ENCODE results near the gene TBC1D14.
"Not testable (repeated sequence)": the region's sequence is repeated elsewhere in the genome, so short reads cannot be mapped to it uniquely, and the experiment has no call there.

The TBC1D14 gene

DNA sequence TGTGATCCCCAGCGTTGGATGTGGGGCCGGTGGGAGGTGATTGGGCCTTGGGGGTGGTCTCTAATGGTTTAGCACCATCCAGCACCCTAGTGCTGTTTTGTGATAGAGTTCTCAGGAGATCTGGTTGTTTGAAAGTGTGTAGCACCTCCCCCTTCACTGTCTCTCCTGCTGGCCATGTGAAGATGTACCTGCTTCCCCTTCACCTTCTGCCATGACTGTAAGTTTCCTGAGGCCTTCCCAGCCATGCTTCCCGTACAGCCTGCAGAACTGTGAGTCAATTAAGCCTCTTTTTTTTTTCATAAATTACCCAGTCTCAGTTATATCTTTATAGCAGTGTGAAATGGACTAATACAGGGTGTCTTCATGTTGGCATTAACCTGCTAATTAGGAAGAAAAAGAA lies 19.3 kb upstream of the TBC1D14 start:
- peaks cover 19 to 20% of the 10 kb centered on the region in 2 donors for H3K4me1 ChIP-seq (ENCODE audit: control insufficient read depth in 2 of 2, insufficient read depth in 2 of 2, low read length in 2 of 2)
- no peaks in the 10 kb centered on the region for H3K27me3 ChIP-seq (ENCODE audit: control insufficient read depth in 2 of 2, insufficient read depth in 2 of 2, low read length in 2 of 2)
- H3K4me3 ChIP-seq (ENCODE audit: low read length in 2 of 2), result no peak overlapping the region
- no peak overlapping the region for H3K9ac ChIP-seq (ENCODE audit: low read depth in 1 of 2, low read length in 2 of 2)
- no peak overlapping the region for H3K27ac ChIP-seq (ENCODE audit: low read depth in 2 of 2, low read length in 2 of 2)
- no peaks in the 10 kb centered on the region for H3K9me3 ChIP-seq (ENCODE audit: control insufficient read depth in 2 of 2, low read length in 2 of 2)
- H3K36me3 ChIP-seq (ENCODE audit: control insufficient read depth in 2 of 2, insufficient read depth in 2 of 2, low read length in 2 of 2), result no peaks in the 10 kb centered on the region

GRCh38 chr4:6890971-6891370 lies 18.7 kb upstream of the TBC1D14 start:
- H3K9ac ChIP-seq (ENCODE audit: low read depth in 1 of 2, low read length in 2 of 2); H3K4me3 ChIP-seq (ENCODE audit: low read length in 2 of 2); H3K27ac ChIP-seq (ENCODE audit: low read depth in 2 of 2, low read length in 2 of 2); H3K36me3 ChIP-seq (ENCODE audit: control insufficient read depth in 2 of 2, insufficient read depth in 2 of 2, low read length in 2 of 2); H3K9me3 ChIP-seq (ENCODE audit: control insufficient read depth in 2 of 2, low read length in 2 of 2); H3K27me3 ChIP-seq (ENCODE audit: control insufficient read depth in 2 of 2, insufficient read depth in 2 of 2, low read length in 2 of 2): not testable (repeated sequence)
- H3K4me1 ChIP-seq (ENCODE audit: control insufficient read depth in 2 of 2, insufficient read depth in 2 of 2, low read length in 2 of 2), result peaks cover 19 to 20% of the 10 kb centered on the region in 2 donors

DNA sequence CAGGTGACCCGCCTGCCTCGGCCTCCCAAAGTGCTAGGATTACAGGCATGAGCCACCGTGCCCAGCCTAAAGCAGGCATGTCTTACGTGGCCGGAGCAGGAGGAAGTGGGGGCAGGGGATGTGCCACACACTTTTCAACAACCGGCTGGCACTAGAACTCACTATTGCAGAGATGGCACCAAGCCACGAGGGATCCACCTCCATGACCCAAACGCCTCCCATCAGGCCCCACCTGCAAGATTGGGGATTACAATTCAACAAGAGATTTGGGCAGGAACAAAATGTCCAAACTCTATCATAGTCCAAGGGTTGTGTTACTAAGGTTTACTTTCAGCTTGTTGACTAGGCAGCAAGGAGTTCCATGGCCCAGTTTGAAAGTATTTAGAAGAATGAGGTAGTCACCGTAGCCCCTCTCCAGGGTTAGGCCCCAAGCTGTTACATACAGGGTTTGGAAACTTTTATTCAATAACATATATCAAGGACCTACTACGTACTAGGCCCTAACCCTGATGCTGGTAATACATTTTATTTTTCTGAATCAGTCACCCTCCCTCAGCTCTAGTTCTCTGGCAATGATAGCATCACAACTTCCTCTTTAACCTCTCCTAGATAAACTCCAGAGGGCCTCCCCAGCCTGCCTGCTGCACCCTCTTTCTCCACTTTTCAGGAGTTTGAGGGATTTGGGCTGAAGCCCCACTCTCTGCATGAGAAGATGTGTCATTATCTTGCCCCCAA lies 18.0 kb upstream of the TBC1D14 start:
- H3K27ac ChIP-seq (ENCODE audit: low read depth in 2 of 2, low read length in 2 of 2), result peak overlapping the region; percentile 38 to 52
- peak overlapping the region in 1 of 2 donors; percentile 42 for H3K4me3 ChIP-seq (ENCODE audit: low read length in 2 of 2)

GRCh38 chr4:6892190-6892908 lies 17.3 kb upstream of the TBC1D14 start:
- H3K4me3 ChIP-seq (ENCODE audit: low read length in 2 of 2), result peak overlapping the region; percentile 42 to 44
- H3K9ac ChIP-seq (ENCODE audit: low read depth in 1 of 2, low read length in 2 of 2), result peak overlapping the region; percentile 32 to 42
- H3K27ac ChIP-seq (ENCODE audit: low read depth in 2 of 2, low read length in 2 of 2), result peak overlapping the region; percentile 52 to 80
- no peaks in the 10 kb centered on the region for H3K36me3 ChIP-seq (ENCODE audit: control insufficient read depth in 2 of 2, insufficient read depth in 2 of 2, low read length in 2 of 2)
- H3K27me3 ChIP-seq (ENCODE audit: control insufficient read depth in 2 of 2, insufficient read depth in 2 of 2, low read length in 2 of 2), result no peaks in the 10 kb centered on the region
- H3K4me1 ChIP-seq (ENCODE audit: control insufficient read depth in 2 of 2, insufficient read depth in 2 of 2, low read length in 2 of 2), result peaks cover 19 to 20% of the 10 kb centered on the region in 2 donors
- no peaks in the 10 kb centered on the region for H3K9me3 ChIP-seq (ENCODE audit: control insufficient read depth in 2 of 2, low read length in 2 of 2)

More for the DNA sequence above, 18.0 kb upstream of the TBC1D14 start:
- Histone ChIP-seq H3K9me3 (ENCODE audit: control insufficient read depth in 2 of 2, low read length in 2 of 2) (no peaks in the 10 kb centered on the region), H3K27me3 (ENCODE audit: control insufficient read depth in 2 of 2, insufficient read depth in 2 of 2, low read length in 2 of 2) (no peaks in the 10 kb centered on the region), H3K4me1 (ENCODE audit: control insufficient read depth in 2 of 2, insufficient read depth in 2 of 2, low read length in 2 of 2) (peaks cover 19 to 20% of the 10 kb centered on the region in 2 donors), H3K36me3 (ENCODE audit: control insufficient read depth in 2 of 2, insufficient read depth in 2 of 2, low read length in 2 of 2) (no peaks in the 10 kb centered on the region), H3K9ac (ENCODE audit: low read depth in 1 of 2, low read length in 2 of 2) (peak overlapping the region; percentile 12 to 32)

DNA sequence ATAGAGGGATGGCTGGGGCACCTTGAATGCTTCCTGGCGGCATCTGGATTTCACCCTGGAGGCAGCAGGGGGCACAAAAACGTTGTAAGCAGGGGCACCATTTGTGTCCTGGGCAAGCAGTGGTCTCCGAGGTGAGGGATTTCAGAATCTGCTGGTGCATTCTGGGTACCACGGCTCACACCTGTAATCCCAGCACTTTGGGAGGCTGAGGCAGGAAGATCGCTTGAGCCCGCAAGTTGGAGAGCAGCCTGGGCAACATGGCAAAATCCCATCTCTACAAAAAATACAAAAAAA lies 16.8 kb upstream of the TBC1D14 start:
- peak overlapping the region; percentile 32 to 42 for H3K9ac ChIP-seq (ENCODE audit: low read depth in 1 of 2, low read length in 2 of 2)
- H3K4me3 ChIP-seq (ENCODE audit: low read length in 2 of 2), result peak overlapping the region in 1 of 2 donors; percentile 42
- H3K4me1 ChIP-seq (ENCODE audit: control insufficient read depth in 2 of 2, insufficient read depth in 2 of 2, low read length in 2 of 2), result peaks cover 19 to 20% of the 10 kb centered on the region in 2 donors
- no peaks in the 10 kb centered on the region for H3K27me3 ChIP-seq (ENCODE audit: control insufficient read depth in 2 of 2, insufficient read depth in 2 of 2, low read length in 2 of 2)
- no peaks in the 10 kb centered on the region for H3K36me3 ChIP-seq (ENCODE audit: control insufficient read depth in 2 of 2, insufficient read depth in 2 of 2, low read length in 2 of 2)
- no peaks in the 10 kb centered on the region for H3K9me3 ChIP-seq (ENCODE audit: control insufficient read depth in 2 of 2, low read length in 2 of 2)
- H3K27ac ChIP-seq (ENCODE audit: low read depth in 2 of 2, low read length in 2 of 2), result peak overlapping the region in 1 of 2 donors; percentile 80

DNA sequence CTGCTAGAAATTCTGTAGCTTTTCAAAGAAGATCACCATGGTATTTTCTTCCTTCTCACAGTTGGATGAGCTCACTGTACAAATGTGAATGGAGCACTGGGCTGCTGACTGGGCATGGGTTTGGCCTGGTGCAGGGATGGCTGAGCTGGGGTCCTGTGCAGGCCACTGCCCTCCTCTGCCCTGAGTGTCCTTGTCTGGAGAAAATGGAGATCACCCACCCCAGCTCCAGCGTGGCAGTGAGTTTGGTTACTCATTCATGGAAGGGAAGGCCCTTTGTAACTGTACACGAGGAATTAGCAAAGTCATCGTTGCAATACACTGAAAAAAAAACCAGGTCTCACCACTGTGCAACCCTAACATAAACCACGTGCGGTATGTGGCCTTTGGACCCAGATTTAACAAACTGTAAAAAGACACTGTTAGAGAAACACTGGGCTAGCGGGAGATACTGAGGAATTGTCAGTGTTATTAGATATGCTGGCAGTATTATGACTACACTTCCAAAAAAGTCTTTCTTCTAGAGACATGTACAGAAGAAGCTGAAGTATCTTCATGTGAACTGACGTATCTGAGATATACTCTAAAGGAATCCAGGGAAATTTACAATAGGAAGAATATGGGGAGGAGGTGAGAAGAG lies 16.1 kb upstream of the TBC1D14 start:
- H3K27me3 ChIP-seq (ENCODE audit: control insufficient read depth in 2 of 2, insufficient read depth in 2 of 2, low read length in 2 of 2), result no peaks in the 10 kb centered on the region
- H3K36me3 ChIP-seq (ENCODE audit: control insufficient read depth in 2 of 2, insufficient read depth in 2 of 2, low read length in 2 of 2), result no peaks in the 10 kb centered on the region
- H3K27ac ChIP-seq (ENCODE audit: low read depth in 2 of 2, low read length in 2 of 2), result peak overlapping the region; percentile 60 to 80
- H3K9ac ChIP-seq (ENCODE audit: low read depth in 1 of 2, low read length in 2 of 2), result no peak overlapping the region
- H3K4me1 ChIP-seq (ENCODE audit: control insufficient read depth in 2 of 2, insufficient read depth in 2 of 2, low read length in 2 of 2), result peaks cover 19 to 20% of the 10 kb centered on the region in 2 donors
- no peaks in the 10 kb centered on the region for H3K9me3 ChIP-seq (ENCODE audit: control insufficient read depth in 2 of 2, low read length in 2 of 2)
- H3K4me3 ChIP-seq (ENCODE audit: low read length in 2 of 2), result no peak overlapping the region

- no peak overlapping the region for H3K9ac ChIP-seq (ENCODE audit: low read depth in 1 of 2, low read length in 2 of 2)
- H3K4me1 ChIP-seq (ENCODE audit: control insufficient read depth in 2 of 2, insufficient read depth in 2 of 2, low read length in 2 of 2), result peaks cover 19 to 20% of the 10 kb centered on the region in 2 donors
- H3K4me3 ChIP-seq (ENCODE audit: low read length in 2 of 2), result no peak overlapping the region
- no peak overlapping the region for H3K27ac ChIP-seq (ENCODE audit: low read depth in 2 of 2, low read length in 2 of 2)
- no peaks in the 10 kb centered on the region for H3K36me3 ChIP-seq (ENCODE audit: control insufficient read depth in 2 of 2, insufficient read depth in 2 of 2, low read length in 2 of 2)
- H3K27me3 ChIP-seq (ENCODE audit: control insufficient read depth in 2 of 2, insufficient read depth in 2 of 2, low read length in 2 of 2), result no peaks in the 10 kb centered on the region
- H3K9me3 ChIP-seq (ENCODE audit: control insufficient read depth in 2 of 2, low read length in 2 of 2), result no peaks in the 10 kb centered on the region
Observed at GRCh38 chr4:6894086-6894478, 15.5 kb upstream of the TBC1D14 start.

DNA sequence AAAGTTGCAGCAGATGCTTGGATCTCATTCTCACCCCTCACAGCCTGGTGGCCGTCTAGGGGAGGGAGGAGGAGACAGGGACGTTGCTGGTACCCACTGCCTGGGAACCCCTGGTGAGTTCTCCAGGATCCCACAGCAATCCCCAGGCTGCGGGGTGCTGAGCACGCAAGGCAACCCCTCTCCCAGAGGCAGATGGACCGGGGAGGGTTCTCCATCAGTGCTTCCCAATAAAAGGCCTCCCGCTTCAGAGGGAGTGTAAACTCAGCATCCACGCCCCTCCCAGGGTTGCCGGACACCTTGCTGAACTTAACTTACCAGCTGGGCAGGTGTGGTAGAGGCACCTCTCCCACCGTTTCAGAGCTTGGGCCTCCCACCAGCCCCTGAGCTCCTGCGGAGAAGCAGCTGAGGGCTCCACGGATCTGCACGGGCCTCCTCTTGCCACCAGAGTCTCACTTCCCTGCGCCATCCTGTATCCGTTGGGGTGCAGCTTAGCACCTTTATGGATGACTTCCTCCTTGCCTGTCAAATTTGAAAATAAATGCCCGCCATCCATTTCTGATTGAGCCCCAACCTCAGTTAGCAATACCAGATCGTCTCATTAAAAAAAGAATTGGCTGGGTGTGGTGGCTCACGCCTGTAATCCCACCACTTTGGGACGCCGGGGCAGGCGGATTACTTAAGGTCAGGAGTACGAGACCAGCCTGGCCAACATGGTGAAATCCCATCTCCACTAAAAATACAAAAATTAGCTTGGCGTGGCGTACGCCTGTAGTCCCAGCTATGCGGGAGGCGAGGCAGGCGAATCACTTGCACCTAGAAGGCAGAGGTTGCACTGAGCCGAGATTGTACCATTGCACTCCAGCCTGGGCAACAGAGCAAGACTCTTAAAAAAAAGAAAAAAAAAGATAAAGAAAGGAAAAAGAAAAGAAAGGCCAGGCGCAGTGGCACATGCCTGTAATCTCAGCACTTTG lies 14.8 kb upstream of the TBC1D14 start:
- H3K36me3 ChIP-seq (ENCODE audit: control insufficient read depth in 2 of 2, insufficient read depth in 2 of 2, low read length in 2 of 2), result no peaks in the 10 kb centered on the region
- H3K9ac ChIP-seq (ENCODE audit: low read depth in 1 of 2, low read length in 2 of 2), result no peak overlapping the region
- H3K27me3 ChIP-seq (ENCODE audit: control insufficient read depth in 2 of 2, insufficient read depth in 2 of 2, low read length in 2 of 2), result no peaks in the 10 kb centered on the region
- H3K4me3 ChIP-seq (ENCODE audit: low read length in 2 of 2), result no peak overlapping the region
- H3K4me1 ChIP-seq (ENCODE audit: control insufficient read depth in 2 of 2, insufficient read depth in 2 of 2, low read length in 2 of 2), result peaks cover 19 to 20% of the 10 kb centered on the region in 2 donors
- H3K9me3 ChIP-seq (ENCODE audit: control insufficient read depth in 2 of 2, low read length in 2 of 2), result no peaks in the 10 kb centered on the region
- no peak overlapping the region for H3K27ac ChIP-seq (ENCODE audit: low read depth in 2 of 2, low read length in 2 of 2)

GRCh38 chr4:6896035-6896434 lies 13.6 kb upstream of the TBC1D14 start:
- Histone ChIP-seq H3K9me3 (ENCODE audit: control insufficient read depth in 2 of 2, low read length in 2 of 2) (no peaks in the 10 kb centered on the region), H3K4me1 (ENCODE audit: control insufficient read depth in 2 of 2, insufficient read depth in 2 of 2, low read length in 2 of 2) (peaks cover 19 to 20% of the 10 kb centered on the region in 2 donors), H3K27me3 (ENCODE audit: control insufficient read depth in 2 of 2, insufficient read depth in 2 of 2, low read length in 2 of 2) (no peaks in the 10 kb centered on the region), H3K4me3 (ENCODE audit: low read length in 2 of 2) (no peak overlapping the region), H3K27ac (ENCODE audit: low read depth in 2 of 2, low read length in 2 of 2) (no peak overlapping the region), H3K36me3 (ENCODE audit: control insufficient read depth in 2 of 2, insufficient read depth in 2 of 2, low read length in 2 of 2) (no peaks in the 10 kb centered on the region), H3K9ac (ENCODE audit: low read depth in 1 of 2, low read length in 2 of 2) (no peak overlapping the region)

All from mucosa of rectum (tissue), 2 donors.